Testis (tissue), 3 donors: Measurements from ENCODE around the gene RP2. TPM values are rescaled to one million over a fixed set of nuclear protein-coding genes. Genes with fewer than 3 reads are reported as not detected.

Experiments
- DNase-seq: peaks from one replicate; pipeline ENCODE4 v3.0.0-alpha.2; 2019
- H3K27ac ChIP-seq, 2 donors: fragments of 200-600 bp; sonication (generic); one replicate each; pipeline ENCODE4 v1.5.1; 2019
- H3K27me3 ChIP-seq: fragments of 200-600 bp; sonication (generic); one replicate; pipeline ENCODE4 v1.5.1; 2019
- H3K36me3 ChIP-seq: fragments of 200-600 bp; sonication (generic); one replicate; pipeline ENCODE4 v1.5.1; 2017; ENCODE audit warnings: low read depth; ENCODE audit errors: missing control alignments
- H3K4me1 ChIP-seq: fragments of 200-600 bp; sonication (generic); one replicate; pipeline ENCODE4 v1.5.1; 2019
- H3K4me3 ChIP-seq, 2 donors: fragments of 200-600 bp; sonication (generic); one replicate each; pipeline ENCODE4 v1.5.1; 2017 to 2019
- H3K9me3 ChIP-seq: fragments of 200-600 bp; sonication (generic); one replicate; pipeline ENCODE4 v1.5.1; 2017
- POLR2A ChIP-seq: fragments of 450-650 bp; IDR thresholded peaks from one replicate; pipeline ENCODE4 v1.6.1; 2017; ENCODE audit warnings: antibody characterized with exemption, mild to moderate bottlenecking, moderate library complexity
- WGBS, 2 donors: methylation state at CpG; one replicate each; pipeline ENCODE4 v1.1.5; 2018; 5-methylcytosine and 5-hydroxymethylcytosine counted together
- intact Hi-C: fragments of 100-400 bp; cut with DNase I; formaldehyde crosslinking; loops from one replicate; pipeline ENCODE4 v1.15.1; 2023; ENCODE audit warnings: low total_unique reads
- polyA plus RNA-seq: library from polyadenylated mRNA; stranded (reverse); fragments of 350-450 nt; fragmentation: Illumina TruSeq; extraction: RNeasy Lipid Tissue Mini Kit (QIAGEN cat#74804); gene quantifications from one replicate; pipeline ENCODE4 v1.2.3, GENCODE V29; 2014; ENCODE audit warnings: low read depth, low replicate concordance; ENCODE audit not compliant: insufficient read depth
- total RNA-seq, 2 donors: library from RNA; depleted of rRNA; stranded (reverse); fragments of >200 nt; gene quantifications; one replicate each; pipeline ENCODE4 v1.2.3, GENCODE V29; 2016
- TF ChIP-seq, protein P1 (sequence below), 3 experiments: fragments of 450-650 bp in 2 of 3; fragments of 200-600 bp in 1 of 3; sonication (generic) in 1 of 3; IDR thresholded peaks; one replicate each; pipeline ENCODE4 v1.5.1; 2016 to 2019; ENCODE audit warnings: antibody characterized with exemption in 3 of 3, mild to moderate bottlenecking in 2 of 3, moderate library complexity in 1 of 3

RP2 gene
- total and polyA plus RNA-seq, 3 donors from 2014 or later = 6.1 to 7.8 (median 6.6) TPM

DNA sequence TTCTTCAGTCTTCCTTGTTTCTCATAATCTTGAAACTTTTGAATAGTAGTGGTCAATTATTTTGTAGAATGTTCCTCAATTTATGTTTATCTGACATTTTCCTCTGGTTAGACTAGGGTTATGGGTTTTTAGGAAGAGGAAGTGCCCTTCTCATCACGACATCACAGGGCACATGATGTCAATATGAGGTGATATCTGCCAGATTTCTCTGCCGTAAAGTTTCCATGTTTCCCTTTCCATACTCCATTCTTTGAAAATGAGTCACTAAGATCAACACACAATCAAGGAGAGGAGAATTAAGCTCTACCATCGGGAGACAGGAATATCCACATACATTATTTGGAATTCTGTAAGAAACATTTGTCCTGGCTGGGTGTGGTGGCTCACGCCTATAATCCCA lies 28.4 kb downstream of the RP2 start:
- H3K4me3 ChIP-seq = no peak overlapping the region

GRCh38 chrX:46866726-46867125 lies 29.9 kb downstream of the RP2 start:
- Histone ChIP-seq H3K27me3 (no peaks in the 10 kb centered on the region), H3K4me1 (no peaks in the 10 kb centered on the region), H3K36me3 (no peaks in the 10 kb centered on the region), H3K9me3 (no peaks in the 10 kb centered on the region), H3K27ac (no peak overlapping the region), H3K4me3 (no peak overlapping the region)
- TF ChIP-seq POLR2A = no peak
- TF ChIP-seq, protein P1, sequence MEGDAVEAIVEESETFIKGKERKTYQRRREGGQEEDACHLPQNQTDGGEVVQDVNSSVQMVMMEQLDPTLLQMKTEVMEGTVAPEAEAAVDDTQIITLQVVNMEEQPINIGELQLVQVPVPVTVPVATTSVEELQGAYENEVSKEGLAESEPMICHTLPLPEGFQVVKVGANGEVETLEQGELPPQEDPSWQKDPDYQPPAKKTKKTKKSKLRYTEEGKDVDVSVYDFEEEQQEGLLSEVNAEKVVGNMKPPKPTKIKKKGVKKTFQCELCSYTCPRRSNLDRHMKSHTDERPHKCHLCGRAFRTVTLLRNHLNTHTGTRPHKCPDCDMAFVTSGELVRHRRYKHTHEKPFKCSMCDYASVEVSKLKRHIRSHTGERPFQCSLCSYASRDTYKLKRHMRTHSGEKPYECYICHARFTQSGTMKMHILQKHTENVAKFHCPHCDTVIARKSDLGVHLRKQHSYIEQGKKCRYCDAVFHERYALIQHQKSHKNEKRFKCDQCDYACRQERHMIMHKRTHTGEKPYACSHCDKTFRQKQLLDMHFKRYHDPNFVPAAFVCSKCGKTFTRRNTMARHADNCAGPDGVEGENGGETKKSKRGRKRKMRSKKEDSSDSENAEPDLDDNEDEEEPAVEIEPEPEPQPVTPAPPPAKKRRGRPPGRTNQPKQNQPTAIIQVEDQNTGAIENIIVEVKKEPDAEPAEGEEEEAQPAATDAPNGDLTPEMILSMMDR (IDR thresholded peaks at IDR 0.05) = no peak
- intact Hi-C loops = no loop called here
- no peak for DNase-seq

More for the DNA sequence above, 28.4 kb downstream of the RP2 start:
- no peaks in the 10 kb centered on the region for H3K36me3 ChIP-seq
- DNase-seq = no peak
- WGBS, 2 donors = 82 to 87% methylated on average over 4 of the region's 4 CpGs
- no peaks in the 10 kb centered on the region for H3K9me3 ChIP-seq
- TF ChIP-seq, protein P1 (IDR thresholded peaks at IDR 0.05) = no peak
- no peak for TF ChIP-seq POLR2A
- H3K27ac ChIP-seq = no peak overlapping the region
- intact Hi-C loops = no loop called here
- H3K27me3 ChIP-seq = no peaks in the 10 kb centered on the region
- H3K4me1 ChIP-seq = no peaks in the 10 kb centered on the region

- no peaks in the 10 kb centered on the region for H3K36me3 ChIP-seq
- no peak for TF ChIP-seq POLR2A
- TF ChIP-seq, protein P1 (IDR thresholded peaks at IDR 0.05) = no peak
- intact Hi-C loops = no loop called here
- no peak for DNase-seq
- H3K27me3 ChIP-seq = no peaks in the 10 kb centered on the region
- H3K4me1 ChIP-seq = no peaks in the 10 kb centered on the region
- H3K9me3 ChIP-seq = no peaks in the 10 kb centered on the region
- WGBS, 2 donors = 71 to 73% methylated on average over 2 of the region's 2 CpGs
- no peak overlapping the region for H3K4me3 ChIP-seq
- H3K27ac ChIP-seq = no peak overlapping the region
These were observed 36.9 kb downstream of the RP2 start for GRCh38 chrX:46873746-46874145.

GRCh38 chrX:46876901-46877300 lies 40.1 kb downstream of the RP2 start:
- H3K9me3 ChIP-seq = no peaks in the 10 kb centered on the region
- DNase-seq = no peak
- H3K36me3 ChIP-seq = no peaks in the 10 kb centered on the region
- no peak for TF ChIP-seq POLR2A
- TF ChIP-seq, protein P1 (IDR thresholded peaks at IDR 0.05) = no peak
- H3K27me3 ChIP-seq = no peaks in the 10 kb centered on the region
- intact Hi-C loops = no loop called here
- no peak overlapping the region for H3K27ac ChIP-seq
- no peak overlapping the region for H3K4me3 ChIP-seq
- no peaks in the 10 kb centered on the region for H3K4me1 ChIP-seq

DNA sequence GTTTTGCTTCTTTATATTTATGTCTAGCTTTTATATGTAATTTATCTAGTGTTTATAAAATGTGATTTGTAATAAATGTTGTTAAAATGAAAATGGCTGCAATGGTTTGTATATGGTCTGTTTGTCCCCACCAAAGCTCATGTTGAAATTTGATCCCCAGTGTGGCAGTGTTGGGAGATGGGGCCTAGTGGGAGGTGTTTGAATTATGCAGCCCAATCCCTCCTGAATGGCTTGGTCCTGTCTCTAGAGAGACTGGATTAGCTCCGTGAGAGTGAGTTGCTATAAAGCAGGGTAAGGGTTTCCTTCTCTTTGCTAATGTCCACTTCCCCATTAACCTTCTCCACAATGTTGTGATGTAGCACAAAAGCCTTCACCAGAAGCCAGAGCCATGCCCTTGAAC lies 45.4 kb downstream of the RP2 start:
- H3K27me3 ChIP-seq = no peaks in the 10 kb centered on the region
- 80 to 86% methylated on average over 1 of the region's 1 CpG for WGBS, 2 donors
- no peak for DNase-seq
- intact Hi-C loops = no loop called here
- H3K27ac ChIP-seq = no peak overlapping the region
- no peaks in the 10 kb centered on the region for H3K4me1 ChIP-seq
- TF ChIP-seq, protein P1 (IDR thresholded peaks at IDR 0.05) = no peak
- TF ChIP-seq POLR2A = no peak
- H3K4me3 ChIP-seq = no peak overlapping the region
- no peaks in the 10 kb centered on the region for H3K36me3 ChIP-seq
- no peaks in the 10 kb centered on the region for H3K9me3 ChIP-seq
